HG03432 (cell line): ENCODE data around the gene LIME1.

Source experiments
- ATAC-seq: cut with Tn5 transposase; IDR thresholded peaks from one replicate; pipeline ENCODE4 v1.9.1; 2021; ENCODE audit warnings: mild to moderate bottlenecking, moderate library complexity; ENCODE audit not compliant: unreplicated experiment

The LIME1 gene

GRCh38 chr20:63735859-63736718, at the start of gene LIME1:
LIME1 (plus strand) TSS chr20:63736664; CDS start chr20:63737550, 886 bp downstream.
- ATAC-seq = no peak

GRCh38 chr20:63687419-63688178, 48.9 kb upstream of the LIME1 start:
- ATAC-seq = no peak

DNA sequence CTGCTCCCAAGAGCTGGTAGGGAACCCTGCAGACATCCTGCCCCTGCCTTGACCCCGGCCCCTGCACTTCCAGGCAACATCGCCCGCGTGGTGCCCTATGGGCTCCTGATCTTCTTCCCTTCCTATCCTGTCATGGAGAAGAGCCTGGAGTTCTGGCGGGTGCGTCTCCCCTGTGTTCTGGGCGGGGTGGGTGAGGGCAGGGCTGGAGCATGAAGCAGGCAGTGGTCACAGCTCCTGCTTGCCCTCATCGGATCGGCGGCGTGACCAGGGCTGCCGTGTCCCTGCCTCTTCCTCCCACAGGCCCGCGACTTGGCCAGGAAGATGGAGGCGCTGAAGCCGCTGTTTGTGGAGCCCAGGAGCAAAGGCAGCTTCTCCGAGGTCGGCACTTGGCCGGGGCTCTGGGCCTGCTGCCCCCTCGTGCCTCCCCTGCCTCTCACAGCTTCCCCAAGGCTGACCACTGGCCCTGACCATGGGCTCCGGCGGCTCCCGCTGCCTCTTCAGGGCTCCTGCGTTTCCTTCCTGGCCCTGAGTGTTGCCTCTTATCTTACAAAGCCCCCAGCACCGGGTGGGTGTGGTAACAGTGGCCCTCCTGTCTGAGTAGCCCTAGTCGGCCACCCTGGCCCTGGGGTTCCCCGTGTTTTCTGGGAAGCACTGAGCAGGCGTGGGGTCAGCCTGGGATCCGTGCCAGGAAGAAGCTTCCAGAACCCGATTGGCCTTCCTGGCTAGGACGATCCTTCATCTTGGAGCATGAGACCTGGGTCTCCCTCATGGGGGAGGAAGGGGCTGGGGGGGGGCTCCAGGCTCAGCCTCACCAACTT, 48.0 kb upstream of the LIME1 start:
- ATAC-seq = no peak

- no peak for ATAC-seq
Observed at GRCh38 chr20:63689046-63690002, 47.1 kb upstream of the LIME1 start.

DNA sequence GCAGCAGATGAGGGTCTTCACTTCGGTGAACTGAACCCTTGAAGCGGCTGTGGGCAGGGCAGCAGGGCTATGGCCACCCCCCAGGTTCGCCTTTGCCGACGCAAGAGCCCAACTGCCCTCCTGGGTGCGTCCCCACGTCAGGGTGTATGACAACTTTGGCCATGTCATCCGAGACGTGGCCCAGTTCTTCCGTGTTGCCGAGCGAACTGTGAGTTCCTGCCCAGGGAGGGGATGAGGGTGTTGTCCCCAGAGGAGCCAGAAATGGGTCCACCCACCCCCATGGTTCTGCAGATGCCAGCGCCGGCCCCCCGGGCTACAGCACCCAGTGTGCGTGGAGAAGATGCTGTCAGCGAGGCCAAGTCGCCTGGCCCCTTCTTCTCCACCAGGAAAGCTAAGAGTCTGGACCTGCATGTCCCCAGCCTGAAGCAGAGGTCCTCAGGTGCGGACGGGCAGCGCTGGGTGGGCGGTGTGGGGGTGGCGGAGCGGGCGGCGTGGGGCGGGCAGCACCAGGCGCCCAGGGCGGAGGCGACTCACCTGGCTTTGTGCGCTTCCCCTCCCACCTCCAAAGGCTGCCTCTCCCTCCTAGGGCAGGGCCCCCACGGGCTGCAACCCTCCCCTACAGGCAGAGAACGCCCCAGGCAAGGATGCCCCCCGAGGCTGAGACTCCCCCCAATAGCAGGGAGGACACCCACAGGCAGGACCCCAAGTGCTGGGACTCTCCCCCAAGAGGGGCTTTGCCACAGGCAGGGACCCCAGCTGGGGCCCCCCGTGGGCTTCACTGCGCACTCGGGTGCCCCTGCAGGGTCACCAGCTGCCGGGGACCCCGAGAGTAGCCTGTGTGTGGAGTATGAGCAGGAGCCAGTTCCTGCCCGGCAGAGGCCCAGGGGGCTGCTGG, 46.2 kb upstream of the LIME1 start:
- no peak for ATAC-seq

GRCh38 chr20:63690898-63691710, 45.4 kb upstream of the LIME1 start:
- ATAC-seq = no peak

DNA sequence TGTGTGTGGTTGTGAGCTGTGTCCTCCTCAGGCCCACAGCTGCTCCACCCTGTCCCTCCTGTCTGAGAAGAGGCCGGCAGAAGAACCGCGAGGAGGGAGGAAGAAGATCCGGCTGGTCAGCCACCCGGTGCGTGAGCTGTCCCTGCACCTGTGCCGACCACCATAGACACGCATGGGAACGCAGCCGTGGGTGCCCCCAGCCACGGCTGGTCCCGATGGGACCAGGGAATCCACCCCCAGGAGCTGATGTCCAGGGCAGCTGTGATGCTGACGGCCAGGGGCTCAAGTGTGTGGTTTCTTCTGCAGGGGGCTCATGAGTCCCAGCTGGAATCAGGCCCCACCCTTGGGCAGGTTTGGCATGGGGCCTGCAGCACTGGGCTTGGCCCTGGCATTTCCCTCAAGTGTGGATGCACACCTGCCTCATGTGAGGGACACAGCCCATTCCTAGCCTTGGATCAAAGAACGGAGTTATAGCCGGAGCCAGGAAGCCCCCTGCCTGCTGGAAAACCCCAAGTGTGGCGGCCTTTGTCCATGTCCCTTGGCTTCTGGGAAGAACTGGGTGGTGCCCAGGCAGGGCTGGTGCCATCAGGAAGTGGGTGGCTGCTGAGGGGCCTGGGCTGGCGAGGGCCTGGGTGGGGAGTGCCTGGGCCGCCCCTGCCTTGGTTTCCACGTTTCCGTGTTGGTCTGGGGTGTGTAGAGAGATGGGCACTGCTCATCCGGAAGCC, 44.6 kb upstream of the LIME1 start:
- ATAC-seq = no peak

GRCh38 chr20:63692436-63693082, 43.9 kb upstream of the LIME1 start:
- ATAC-seq = no peak

GRCh38 chr20:63693083-63693732, 43.3 kb upstream of the LIME1 start:
- no peak for ATAC-seq

DNA sequence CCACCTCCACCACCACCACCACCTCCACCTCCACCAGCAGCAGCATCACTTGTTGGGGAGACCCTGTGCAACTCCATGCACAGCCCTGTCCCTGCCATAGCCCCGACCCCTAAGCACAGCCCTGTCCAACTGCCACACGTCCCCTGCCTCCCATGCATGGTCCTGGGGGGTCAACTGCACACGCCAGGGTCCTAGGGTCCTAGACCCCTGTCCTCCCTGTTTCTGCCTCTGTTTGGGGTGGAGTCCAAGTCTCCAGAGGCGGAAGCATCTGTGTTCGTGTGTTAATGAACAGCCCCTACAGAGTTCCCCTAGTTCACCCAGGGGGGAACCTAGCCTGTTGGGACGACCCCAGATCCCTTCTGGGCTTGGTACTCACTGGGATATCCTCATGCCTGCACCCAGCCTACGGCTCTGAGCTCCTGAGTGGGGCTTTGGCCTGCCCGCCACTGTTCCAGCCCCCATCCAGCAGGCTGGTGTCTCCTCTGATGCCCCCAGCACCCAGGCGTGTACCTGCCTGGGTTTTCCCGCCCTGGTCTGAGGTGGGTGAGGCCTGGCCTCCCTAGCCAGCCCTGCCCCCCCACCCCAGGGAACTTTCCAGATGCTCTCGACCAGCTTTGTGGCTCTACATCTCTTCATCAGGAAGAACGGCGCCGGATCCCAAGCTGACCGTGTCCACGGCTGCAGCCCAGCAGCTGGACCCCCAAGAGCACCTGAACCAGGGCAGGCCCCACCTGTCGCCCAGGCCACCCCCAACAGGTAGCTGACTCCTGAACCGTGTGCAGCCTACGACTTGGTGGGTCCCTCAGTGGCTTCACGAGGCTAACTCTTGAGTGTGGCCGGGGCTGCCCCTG, 42.5 kb upstream of the LIME1 start:
- no peak for ATAC-seq

- ATAC-seq = no peak
Observed at GRCh38 chr20:63694584-63695423, 41.7 kb upstream of the LIME1 start.

- ATAC-seq = no peak
Observed at GRCh38 chr20:63695424-63696305, 40.8 kb upstream of the LIME1 start.

DNA sequence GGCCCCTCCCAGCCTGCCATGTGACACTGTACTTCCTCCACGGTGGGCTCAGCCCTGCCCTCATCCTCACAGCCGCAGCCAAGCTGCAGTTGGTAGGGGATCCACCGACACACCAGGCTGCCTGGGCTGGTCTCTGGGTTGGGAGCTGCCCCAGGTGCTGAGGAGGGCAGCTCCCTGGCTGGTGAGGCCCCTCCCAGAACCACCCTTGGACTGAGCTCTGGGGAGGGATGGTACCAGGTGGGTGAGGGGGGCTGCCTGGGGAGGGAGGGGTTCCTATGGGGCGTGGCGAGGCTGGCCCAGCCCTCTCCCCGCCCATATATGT, 40.2 kb upstream of the LIME1 start:
- no peak for ATAC-seq
